ENCODE data around the gene CYP4F12.
A peak's percentile ranks its signal among the peaks of the same experiment; 100 is the strongest.
"Not testable (repeated sequence)": the region's sequence is repeated elsewhere in the genome, so short reads cannot be mapped to it uniquely, and the experiment has no call there.

CYP4F12 gene

GRCh38 chr19:15650123-15650522, 22.8 kb upstream of the CYP4F12 start:
- not testable (repeated sequence) for DNase-seq

- DNase-seq = no peak
Measured at GRCh38 chr19:15651791-15652190, 21.1 kb upstream of the CYP4F12 start.

- no peak for DNase-seq
Measured at GRCh38 chr19:15652559-15653278, 20.2 kb upstream of the CYP4F12 start.

- DNase-seq = no peak
Measured at GRCh38 chr19:15656467-15656866, 16.4 kb upstream of the CYP4F12 start.

- no peak for DNase-seq
Measured at GRCh38 chr19:15663247-15663646, 9.6 kb upstream of the CYP4F12 start.

GRCh38 chr19:15666186-15666585, 6.7 kb upstream of the CYP4F12 start:
- no peak for DNase-seq

- DNase-seq = no peak
Measured at GRCh38 chr19:15666883-15667282, 6.0 kb upstream of the CYP4F12 start.

GRCh38 chr19:15669440-15669839, 3.4 kb upstream of the CYP4F12 start:
- DNase-seq = no peak

- DNase-seq = no peak
Measured at GRCh38 chr19:15669891-15670290, 3.0 kb upstream of the CYP4F12 start.

- DNase-seq = no peak
Measured at GRCh38 chr19:15671237-15671821, 1.6 kb upstream of the CYP4F12 start.

- no peak for DNase-seq
Measured at GRCh38 chr19:15671891-15672579, 852 bp upstream of the CYP4F12 start.

GRCh38 chr19:15673176-15673654, 328 bp downstream of the CYP4F12 start:
- DNase-seq = no peak

GRCh38 chr19:15675560-15675959, 2.7 kb downstream of the CYP4F12 start:
- no peak for DNase-seq

- no peak for DNase-seq
Measured at GRCh38 chr19:15679089-15679488, 6.2 kb downstream of the CYP4F12 start.

- DNase-seq = not testable (repeated sequence)
Measured at GRCh38 chr19:15679865-15680264, 7.0 kb downstream of the CYP4F12 start.

- DNase-seq = no peak
Measured at GRCh38 chr19:15680478-15681322, 7.8 kb downstream of the CYP4F12 start.

- no peak for DNase-seq
Measured at GRCh38 chr19:15683411-15683810, 10.5 kb downstream of the CYP4F12 start.

- no peak for DNase-seq
Measured at GRCh38 chr19:15684828-15685227, 11.9 kb downstream of the CYP4F12 start.

- no peak for DNase-seq
Measured at GRCh38 chr19:15696654-15697194, 23.8 kb downstream of the CYP4F12 start.

- DNase-seq = no peak
Measured at GRCh38 chr19:15701757-15702533, 29.1 kb downstream of the CYP4F12 start.

- DNase-seq = peak; percentile 40
Measured at GRCh38 chr19:15702534-15702930, 29.6 kb downstream of the CYP4F12 start.

GRCh38 chr19:15714638-15715037, 41.8 kb downstream of the CYP4F12 start:
- DNase-seq = no peak
